HEK293 (cell line): Measurements from ENCODE around the gene NFKBIA.

ENCODE experiments used
- CTCF ChIA-PET: fragments of 350-600 bp; formaldehyde crosslinking; extraction: SDS; loops from one replicate; lab custom pipeline; 2021; ENCODE audit warnings: antibody characterized with exemption; lab: Yijun Ruan, JAX
- POLR2A ChIA-PET: fragments of 300-600 bp; formaldehyde crosslinking; extraction: SDS; loops from one replicate; lab custom pipeline; 2020; ENCODE audit warnings: antibody characterized with exemption, inconsistent platforms; lab: Yijun Ruan, JAX
- H3K27ac ChIP-seq: fragments of 200-500 bp; sonication (Bioruptor generic); 2 replicates; pipeline ENCODE4 v1.5.1; 2014; ENCODE audit warnings: low read depth, low read length, control low read depth, inconsistent platforms; ENCODE audit errors: extremely low read depth
- H3K36me3 ChIP-seq, 2 experiments: fragments of 200-500 bp in 1 of 2; sonication (Bioruptor generic) in 1 of 2; 1 replicate in 1 of 2; 2 replicates in 1 of 2; pipeline ENCODE4 v1.5.1; 2014 to 2017; ENCODE audit warnings: inconsistent platforms in 2 of 2, low read length in 2 of 2; ENCODE audit not compliant: control insufficient read depth in 2 of 2, insufficient read depth in 1 of 2
- H3K4me1 ChIP-seq: fragments of 200-500 bp; sonication (Bioruptor generic); 2 replicates; pipeline ENCODE4 v1.5.1; 2014; ENCODE audit warnings: mild to moderate bottlenecking, low read length, inconsistent platforms; ENCODE audit not compliant: control insufficient read depth, insufficient read depth
- H3K4me3 ChIP-seq: 2 replicates; pipeline ENCODE4 v1.5.1; 2011; ENCODE audit warnings: low read depth, mild to moderate bottlenecking, control low read depth, low read length, moderate library complexity
- H3K9me3 ChIP-seq: fragments of 200-500 bp; sonication (Bioruptor generic); 2 replicates; pipeline ENCODE4 v1.5.1; 2014; ENCODE audit warnings: low read depth, low read length, inconsistent platforms; ENCODE audit not compliant: control insufficient read depth, insufficient read depth
- ZBTB17 ChIP-seq: fragments of 450-650 bp; formaldehyde crosslinking; IDR thresholded peaks from 2 replicates; pipeline ENCODE4 v1.5.1; 2016; ENCODE audit warnings: missing biosample characterization, missing genetic modification characterization
- ZBTB49 ChIP-seq: fragments of 450-650 bp; formaldehyde crosslinking; IDR thresholded peaks from 2 replicates; pipeline ENCODE4 v1.5.1; 2016; ENCODE audit warnings: missing biosample characterization, missing genetic modification characterization, low read depth
- ZFP3 ChIP-seq: fragments of 450-650 bp; formaldehyde crosslinking; IDR thresholded peaks from 2 replicates; pipeline ENCODE4 v1.5.1; 2016; ENCODE audit warnings: low read depth, missing biosample characterization, missing genetic modification characterization
- ZNF10 ChIP-seq: fragments of 450-650 bp; formaldehyde crosslinking; IDR thresholded peaks from 2 replicates; pipeline ENCODE4 v1.5.1; 2017; ENCODE audit warnings: missing biosample characterization, missing genetic modification characterization
- ZNF16 ChIP-seq: fragments of 450-650 bp; formaldehyde crosslinking; IDR thresholded peaks from 2 replicates; pipeline ENCODE4 v1.5.1; 2016; ENCODE audit warnings: low read depth, missing biosample characterization, missing genetic modification characterization
- ZNF174 ChIP-seq: fragments of 450-650 bp; formaldehyde crosslinking; IDR thresholded peaks from 2 replicates; pipeline ENCODE4 v1.5.0; 2017; ENCODE audit warnings: missing biosample characterization, mild to moderate bottlenecking, missing genetic modification characterization
- ZNF2 ChIP-seq: fragments of 450-650 bp; formaldehyde crosslinking; IDR thresholded peaks from 2 replicates; pipeline ENCODE4 v1.5.1; 2016; ENCODE audit warnings: missing biosample characterization, missing genetic modification characterization
- ZNF221 ChIP-seq: fragments of 450-650 bp; formaldehyde crosslinking; IDR thresholded peaks from 2 replicates; pipeline ENCODE4 v1.5.1; 2017; ENCODE audit warnings: missing biosample characterization, missing genetic modification characterization, borderline replicate concordance
- ZNF23 ChIP-seq: fragments of 450-650 bp; formaldehyde crosslinking; IDR thresholded peaks from 2 replicates; pipeline ENCODE4 v1.5.1; 2016; ENCODE audit warnings: missing biosample characterization, missing genetic modification characterization, borderline replicate concordance
- ZNF473 ChIP-seq: fragments of 450-650 bp; formaldehyde crosslinking; IDR thresholded peaks from 2 replicates; pipeline ENCODE4 v1.5.1; 2017; ENCODE audit warnings: missing biosample characterization, missing genetic modification characterization
- ZNF510 ChIP-seq: fragments of 450-650 bp; formaldehyde crosslinking; IDR thresholded peaks from 2 replicates; pipeline ENCODE4 v1.5.1; 2018; ENCODE audit warnings: mild to moderate bottlenecking, missing genetic modification characterization, missing biosample characterization; ENCODE audit not compliant: insufficient replicate concordance
- ZNF518A ChIP-seq: fragments of 450-650 bp; formaldehyde crosslinking; conservative IDR thresholded peaks from 2 replicates; pipeline ENCODE4 v1.5.1; 2016; ENCODE audit warnings: low read depth, missing biosample characterization, missing genetic modification characterization
- ZNF555 ChIP-seq: fragments of 450-650 bp; formaldehyde crosslinking; conservative IDR thresholded peaks from 2 replicates; pipeline ENCODE4 v1.5.1; 2017; ENCODE audit warnings: missing biosample characterization, mild to moderate bottlenecking, missing genetic modification characterization, inconsistent platforms
- ZNF580 ChIP-seq: fragments of 450-650 bp; formaldehyde crosslinking; IDR thresholded peaks from 2 replicates; pipeline ENCODE4 v1.5.1; 2016; ENCODE audit warnings: missing biosample characterization, missing genetic modification characterization
- ZNF585B ChIP-seq: fragments of 450-650 bp; formaldehyde crosslinking; IDR thresholded peaks from 2 replicates; pipeline ENCODE4 v1.5.1; 2016; ENCODE audit warnings: missing biosample characterization, missing genetic modification characterization
- ZNF843 ChIP-seq: fragments of 450-650 bp; formaldehyde crosslinking; IDR thresholded peaks from 2 replicates; pipeline ENCODE4 v1.5.1; 2016; ENCODE audit warnings: missing biosample characterization, missing genetic modification characterization
- ZSCAN30 ChIP-seq: fragments of 450-650 bp; IDR thresholded peaks from 2 replicates; pipeline ENCODE4 v1.5.1; 2018; ENCODE audit warnings: missing biosample characterization, mild to moderate bottlenecking, missing genetic modification characterization, moderate library complexity
- TF ChIP-seq, protein P1 (sequence below): fragments of 450-650 bp; formaldehyde crosslinking; IDR thresholded peaks from 2 replicates; pipeline ENCODE4 v1.5.1; 2016; ENCODE audit warnings: missing biosample characterization, missing genetic modification characterization
- TF ChIP-seq, protein P2 (sequence below): fragments of 450-650 bp; formaldehyde crosslinking; IDR thresholded peaks from 2 replicates; pipeline ENCODE4 v1.5.1; 2016; ENCODE audit warnings: missing biosample characterization, missing genetic modification characterization
- TF ChIP-seq, protein P3 (sequence below): fragments of 450-650 bp; formaldehyde crosslinking; IDR thresholded peaks from 2 replicates; pipeline ENCODE4 v1.5.1; 2016; ENCODE audit warnings: missing biosample characterization, missing genetic modification characterization
- TF ChIP-seq, protein P4 (sequence below): fragments of 450-650 bp; formaldehyde crosslinking; IDR thresholded peaks from 2 replicates; pipeline ENCODE4 v1.5.1; 2017; ENCODE audit warnings: missing biosample characterization, missing genetic modification characterization

NFKBIA gene

DNA sequence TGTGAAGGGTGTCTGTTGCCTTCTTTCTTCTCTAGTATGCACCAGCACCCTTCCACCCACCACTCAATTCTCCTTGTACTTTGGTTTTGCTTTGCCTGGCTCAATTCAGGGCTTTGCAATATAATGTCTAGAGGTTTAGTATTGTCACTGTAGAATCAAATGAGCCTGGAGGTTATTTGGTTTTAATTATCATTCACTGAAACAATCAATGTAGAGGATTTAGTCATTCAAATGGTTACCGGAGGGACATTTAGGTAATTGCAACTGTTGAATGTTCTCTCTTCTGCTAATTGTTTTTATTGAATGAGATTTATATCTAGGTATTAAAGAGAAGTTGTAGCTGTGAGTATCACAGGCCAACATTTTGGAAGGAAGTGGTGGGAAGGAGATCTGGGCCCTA lies 29.3 kb upstream of the NFKBIA start:
- H3K4me1 ChIP-seq = no peaks in the 10 kb centered on the region
- no peaks in the 10 kb centered on the region for H3K36me3 ChIP-seq
- TF ChIP-seq ZNF221 (tag by site-specific recombination) (no peak), ZFP3 (tag by site-specific recombination) (no peak), ZNF23 (tag by site-specific recombination) (no peak), ZNF473 (tag by site-specific recombination) (no peak), ZNF518A (tag by site-specific recombination) (no peak), ZNF510 (tag by site-specific recombination) (no peak)
- H3K27ac ChIP-seq = no peak overlapping the region
- H3K4me3 ChIP-seq = no peak overlapping the region
- ChIA-PET CTCF (interaction anchor here (0.6 to 0.7 kb wide), 2 partner anchors 9 to 225 kb away, joined by 3 to 5 read pairs; no protein-coding TSS in a partner anchor), POLR2A (no interaction called here)
- H3K9me3 ChIP-seq = no peaks in the 10 kb centered on the region

DNA sequence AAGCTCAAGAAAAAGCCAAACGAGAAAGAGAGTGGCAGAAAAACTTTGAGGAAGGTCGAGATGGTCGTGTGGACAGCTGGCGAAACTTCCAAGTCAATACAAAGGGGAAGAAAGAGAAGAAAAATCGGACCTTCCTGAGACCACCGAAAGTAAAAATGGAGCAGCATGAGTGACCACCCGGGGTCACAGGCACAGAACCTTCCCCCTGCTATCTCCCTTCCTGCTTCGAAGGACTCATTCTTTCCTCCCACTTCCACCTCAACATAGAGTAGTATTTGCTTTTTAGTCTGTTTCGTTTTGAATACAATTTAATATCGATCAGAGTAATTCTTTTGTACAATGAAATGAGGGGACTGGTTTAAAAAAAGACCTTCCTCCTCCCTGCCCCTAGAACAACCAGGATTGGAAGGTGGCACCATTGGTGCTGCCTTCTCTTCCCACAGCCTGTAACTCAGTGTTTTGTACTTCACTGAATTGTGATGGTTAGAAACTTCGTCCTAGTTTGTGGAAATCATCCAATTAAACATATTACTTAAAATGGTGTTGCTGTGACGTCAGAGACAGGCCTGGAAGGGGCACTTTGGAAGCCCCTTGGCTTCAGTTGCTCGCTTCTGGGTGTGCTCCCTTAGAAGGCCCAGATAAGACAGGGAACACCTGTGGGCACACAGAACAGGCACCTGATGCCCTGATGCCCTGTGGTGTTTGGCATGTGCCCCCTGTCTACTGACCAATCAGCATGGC lies 26.1 kb upstream of the NFKBIA start:
- ChIA-PET CTCF (interaction anchor here (0.7 to 3.7 kb wide), 4 partner anchors 9 to 1458 kb away, joined by 3 to 13 read pairs (median 5); no protein-coding TSS in a partner anchor), POLR2A (no interaction called here)
- no peaks in the 10 kb centered on the region for H3K9me3 ChIP-seq
- no peak overlapping the region for H3K4me3 ChIP-seq
- H3K27ac ChIP-seq = no peak overlapping the region
- no peaks in the 10 kb centered on the region for H3K36me3 ChIP-seq
- H3K4me1 ChIP-seq = no peaks in the 10 kb centered on the region
- TF ChIP-seq, protein P1, sequence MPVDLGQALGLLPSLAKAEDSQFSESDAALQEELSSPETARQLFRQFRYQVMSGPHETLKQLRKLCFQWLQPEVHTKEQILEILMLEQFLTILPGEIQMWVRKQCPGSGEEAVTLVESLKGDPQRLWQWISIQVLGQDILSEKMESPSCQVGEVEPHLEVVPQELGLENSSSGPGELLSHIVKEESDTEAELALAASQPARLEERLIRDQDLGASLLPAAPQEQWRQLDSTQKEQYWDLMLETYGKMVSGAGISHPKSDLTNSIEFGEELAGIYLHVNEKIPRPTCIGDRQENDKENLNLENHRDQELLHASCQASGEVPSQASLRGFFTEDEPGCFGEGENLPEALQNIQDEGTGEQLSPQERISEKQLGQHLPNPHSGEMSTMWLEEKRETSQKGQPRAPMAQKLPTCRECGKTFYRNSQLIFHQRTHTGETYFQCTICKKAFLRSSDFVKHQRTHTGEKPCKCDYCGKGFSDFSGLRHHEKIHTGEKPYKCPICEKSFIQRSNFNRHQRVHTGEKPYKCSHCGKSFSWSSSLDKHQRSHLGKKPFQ = no peak
- no peak for TF ChIP-seq ZNF16 (tag by site-specific recombination)
- TF ChIP-seq ZNF555 (tag by site-specific recombination) = no peak
- no peak for TF ChIP-seq ZNF10 (tag by site-specific recombination)
- TF ChIP-seq, protein P2, sequence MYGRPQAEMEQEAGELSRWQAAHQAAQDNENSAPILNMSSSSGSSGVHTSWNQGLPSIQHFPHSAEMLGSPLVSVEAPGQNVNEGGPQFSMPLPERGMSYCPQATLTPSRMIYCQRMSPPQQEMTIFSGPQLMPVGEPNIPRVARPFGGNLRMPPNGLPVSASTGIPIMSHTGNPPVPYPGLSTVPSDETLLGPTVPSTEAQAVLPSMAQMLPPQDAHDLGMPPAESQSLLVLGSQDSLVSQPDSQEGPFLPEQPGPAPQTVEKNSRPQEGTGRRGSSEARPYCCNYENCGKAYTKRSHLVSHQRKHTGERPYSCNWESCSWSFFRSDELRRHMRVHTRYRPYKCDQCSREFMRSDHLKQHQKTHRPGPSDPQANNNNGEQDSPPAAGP = no peak
- TF ChIP-seq ZBTB49 (tag by site-specific recombination) = no peak
- TF ChIP-seq ZNF2 (tag by site-specific recombination) = no peak
- no peak for TF ChIP-seq ZSCAN30 (tag by site-specific recombination)
- TF ChIP-seq, protein P3, sequence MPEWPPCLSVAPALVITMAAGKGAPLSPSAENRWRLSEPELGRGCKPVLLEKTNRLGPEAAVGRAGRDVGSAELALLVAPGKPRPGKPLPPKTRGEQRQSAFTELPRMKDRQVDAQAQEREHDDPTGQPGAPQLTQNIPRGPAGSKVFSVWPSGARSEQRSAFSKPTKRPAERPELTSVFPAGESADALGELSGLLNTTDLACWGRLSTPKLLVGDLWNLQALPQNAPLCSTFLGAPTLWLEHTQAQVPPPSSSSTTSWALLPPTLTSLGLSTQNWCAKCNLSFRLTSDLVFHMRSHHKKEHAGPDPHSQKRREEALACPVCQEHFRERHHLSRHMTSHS (tag by site-specific recombination) = no peak
- no peak for TF ChIP-seq ZBTB17 (tag by site-specific recombination)
- no peak for TF ChIP-seq ZNF174
- no peak for TF ChIP-seq ZNF585B (tag by site-specific recombination)
- no peak for TF ChIP-seq ZNF580 (tag by site-specific recombination)
- no peak for TF ChIP-seq ZNF843
- TF ChIP-seq, protein P4, sequence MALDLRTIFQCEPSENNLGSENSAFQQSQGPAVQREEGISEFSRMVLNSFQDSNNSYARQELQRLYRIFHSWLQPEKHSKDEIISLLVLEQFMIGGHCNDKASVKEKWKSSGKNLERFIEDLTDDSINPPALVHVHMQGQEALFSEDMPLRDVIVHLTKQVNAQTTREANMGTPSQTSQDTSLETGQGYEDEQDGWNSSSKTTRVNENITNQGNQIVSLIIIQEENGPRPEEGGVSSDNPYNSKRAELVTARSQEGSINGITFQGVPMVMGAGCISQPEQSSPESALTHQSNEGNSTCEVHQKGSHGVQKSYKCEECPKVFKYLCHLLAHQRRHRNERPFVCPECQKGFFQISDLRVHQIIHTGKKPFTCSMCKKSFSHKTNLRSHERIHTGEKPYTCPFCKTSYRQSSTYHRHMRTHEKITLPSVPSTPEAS = no peak
